Measurements from ENCODE around the gene KRT71. TPM values are rescaled to one million over a fixed set of nuclear protein-coding genes. Genes with fewer than 3 reads are reported as not detected.

KRT71 gene
- total RNA-seq, 1 donor from 2014 or later = not detected

GRCh38 chr12:52577316-52577715 is 24.4 kb upstream of the KRT71 start:
- no peak for DNase-seq (ENCODE audit: extremely low read depth, low read depth, low spot score)

GRCh38 chr12:52575948-52576347 is 23.0 kb upstream of the KRT71 start:
- DNase-seq (ENCODE audit: extremely low read depth, low read depth, low spot score) = no peak

- no peak for DNase-seq (ENCODE audit: extremely low read depth, low read depth, low spot score)
Observed at GRCh38 chr12:52575256-52575655, 22.3 kb upstream of the KRT71 start.

- DNase-seq (ENCODE audit: extremely low read depth, low read depth, low spot score) = no peak
Observed at GRCh38 chr12:52573743-52574142, 20.8 kb upstream of the KRT71 start, which contains the start of gene KRT74. Gene KRT74 (minus strand): TSS chr12:52573843. CDS start chr12:52573777, 66 bp downstream.

GRCh38 chr12:52573306-52573705 is 20.4 kb upstream of the KRT71 start:
- DNase-seq (ENCODE audit: extremely low read depth, low read depth, low spot score) = no peak

- DNase-seq (ENCODE audit: extremely low read depth, low read depth, low spot score) = no peak
Observed at GRCh38 chr12:52570511-52570910, 17.6 kb upstream of the KRT71 start.

GRCh38 chr12:52568111-52568510 is 15.2 kb upstream of the KRT71 start:
- DNase-seq (ENCODE audit: extremely low read depth, low read depth, low spot score) = no peak

GRCh38 chr12:52566847-52567291 is 13.9 kb upstream of the KRT71 start:
- no peak for DNase-seq (ENCODE audit: extremely low read depth, low read depth, low spot score)

- no peak for DNase-seq (ENCODE audit: extremely low read depth, low read depth, low spot score)
Observed at GRCh38 chr12:52564582-52564981, 11.6 kb upstream of the KRT71 start.

GRCh38 chr12:52561880-52562449 is 9.0 kb upstream of the KRT71 start:
- DNase-seq (ENCODE audit: extremely low read depth, low read depth, low spot score) = no peak

- DNase-seq (ENCODE audit: extremely low read depth, low read depth, low spot score) = no peak
Observed at GRCh38 chr12:52559979-52560378, 7.0 kb upstream of the KRT71 start.

- DNase-seq (ENCODE audit: extremely low read depth, low read depth, low spot score) = no peak
Observed at GRCh38 chr12:52558781-52559445, 6.0 kb upstream of the KRT71 start.

- DNase-seq (ENCODE audit: extremely low read depth, low read depth, low spot score) = no peak
Observed at GRCh38 chr12:52557476-52557875, 4.5 kb upstream of the KRT71 start.

- DNase-seq (ENCODE audit: extremely low read depth, low read depth, low spot score) = no peak
Observed at GRCh38 chr12:52555577-52555976, 2.6 kb upstream of the KRT71 start.

- DNase-seq (ENCODE audit: extremely low read depth, low read depth, low spot score) = no peak
Observed at GRCh38 chr12:52552055-52552454, 890 bp downstream of the KRT71 start.

GRCh38 chr12:52551216-52551865 is 1.6 kb downstream of the KRT71 start:
- no peak for DNase-seq (ENCODE audit: extremely low read depth, low read depth, low spot score)

GRCh38 chr12:52546126-52546525 is 6.8 kb downstream of the KRT71 start:
- DNase-seq (ENCODE audit: extremely low read depth, low read depth, low spot score) = no peak

GRCh38 chr12:52543985-52544883 is 8.7 kb downstream of the KRT71 start:
- DNase-seq (ENCODE audit: extremely low read depth, low read depth, low spot score) = no peak

GRCh38 chr12:52542785-52543318 is 10.1 kb downstream of the KRT71 start:
- no peak for DNase-seq (ENCODE audit: extremely low read depth, low read depth, low spot score)

GRCh38 chr12:52542157-52542556 is 10.8 kb downstream of the KRT71 start:
- no peak for DNase-seq (ENCODE audit: extremely low read depth, low read depth, low spot score)

GRCh38 chr12:52541709-52542108 is 11.2 kb downstream of the KRT71 start:
- DNase-seq (ENCODE audit: extremely low read depth, low read depth, low spot score) = no peak
